HG03571 (cell line): ENCODE data around the gene DNAJC18.
A peak's percentile ranks its signal among the peaks of the same experiment; 100 is the strongest.

Experiments
- ATAC-seq: cut with Tn5 transposase; IDR thresholded peaks from one replicate; pipeline ENCODE4 v1.9.1; 2021; ENCODE audit not compliant: unreplicated experiment

DNAJC18 gene

DNA sequence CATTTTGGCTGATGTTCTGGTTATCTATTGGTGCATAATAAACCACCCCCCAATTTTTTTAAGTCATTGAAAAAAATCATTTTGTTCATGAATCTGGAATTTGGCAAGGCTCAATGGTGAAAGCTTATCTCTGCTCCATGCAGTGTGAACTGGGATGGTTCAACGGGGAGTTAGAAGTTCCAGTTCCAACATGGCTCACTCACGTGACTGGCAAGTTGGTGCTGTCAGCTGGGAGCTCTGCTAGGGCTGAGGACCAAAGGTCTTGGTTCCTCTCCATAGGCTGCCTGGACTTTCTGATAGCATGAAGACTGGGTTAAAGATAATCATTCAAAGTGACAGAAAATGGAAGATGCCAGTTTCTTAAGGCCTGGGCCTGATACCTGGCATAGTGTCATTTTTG is 32.4 kb downstream of the DNAJC18 start:
- no peak for ATAC-seq

DNA sequence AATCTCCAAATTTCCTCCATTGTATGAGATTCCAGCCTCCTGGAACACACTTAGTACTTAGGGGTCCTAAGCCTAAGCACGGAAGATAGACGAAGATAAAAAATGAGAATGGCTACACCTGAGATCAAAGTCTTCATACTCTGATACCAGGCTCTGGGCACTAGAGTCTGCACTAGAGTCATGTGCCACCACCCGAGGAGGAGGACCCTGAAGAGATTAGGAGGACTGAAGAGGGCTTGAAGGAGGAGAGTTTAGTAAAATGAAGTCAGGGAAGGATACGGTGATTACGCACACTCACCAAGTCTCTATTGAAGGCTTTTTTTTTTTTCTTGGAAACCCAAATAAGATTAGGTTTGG is 34.9 kb downstream of the DNAJC18 start:
- ATAC-seq: no peak

DNA sequence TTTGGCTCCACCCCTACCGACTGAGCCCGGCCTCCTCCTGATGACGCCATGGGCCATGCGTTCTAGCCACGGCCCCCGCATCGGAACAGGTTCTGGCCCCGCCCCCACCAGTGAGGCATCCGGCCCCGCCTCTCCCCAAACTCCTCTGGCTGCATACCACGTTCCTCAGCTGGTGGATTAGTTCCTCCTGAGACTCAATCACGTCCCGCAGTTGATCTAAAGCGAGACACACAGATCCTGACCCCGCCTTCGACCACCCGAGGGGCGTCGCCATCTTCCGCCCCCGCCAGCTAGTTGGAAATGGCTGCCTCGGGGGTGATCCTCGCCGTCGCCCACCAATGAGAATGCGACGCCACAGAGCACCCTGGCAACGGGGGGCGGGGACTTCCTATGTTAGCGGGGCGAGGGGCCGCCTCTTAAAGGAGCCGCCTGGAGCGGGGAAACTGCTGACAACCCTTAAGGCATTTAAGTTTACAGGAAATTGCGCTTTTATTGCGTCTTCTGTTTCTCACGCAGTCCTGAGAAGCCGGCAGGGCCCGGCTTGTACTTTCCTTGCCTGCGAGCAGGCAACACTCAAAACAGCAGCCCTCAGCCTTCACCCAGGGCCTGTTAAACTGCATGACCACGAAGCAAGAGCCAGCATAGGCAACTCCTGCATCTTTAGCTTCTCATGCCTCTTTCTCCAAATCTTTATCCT is 35.4 kb downstream of the DNAJC18 start, which contains the start of gene SPATA24:
Gene SPATA24 (minus strand): TSS at position 303 of the 697 bp plus-strand sequence. CDS start 29 bp downstream, at position 274.
- ATAC-seq: peak; percentile 86

DNA sequence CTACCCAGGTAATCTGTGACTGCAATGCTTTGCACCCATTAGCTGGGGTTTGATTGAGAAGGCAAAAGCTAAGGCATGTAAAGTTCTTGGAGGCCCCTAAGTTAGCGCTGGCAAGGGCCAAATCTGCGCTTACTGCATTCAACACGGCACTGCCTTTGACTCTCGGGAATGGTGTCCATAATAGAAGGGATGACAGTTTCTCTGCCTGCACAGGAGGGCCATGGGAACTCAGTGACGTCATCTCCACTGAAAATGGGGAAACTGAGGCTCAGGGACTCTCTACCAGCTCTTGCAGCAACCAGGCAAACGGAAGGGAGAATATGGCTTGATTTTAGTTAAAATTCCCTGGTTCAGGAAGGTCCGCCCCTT is 35.9 kb downstream of the DNAJC18 start:
- ATAC-seq: no peak

DNA sequence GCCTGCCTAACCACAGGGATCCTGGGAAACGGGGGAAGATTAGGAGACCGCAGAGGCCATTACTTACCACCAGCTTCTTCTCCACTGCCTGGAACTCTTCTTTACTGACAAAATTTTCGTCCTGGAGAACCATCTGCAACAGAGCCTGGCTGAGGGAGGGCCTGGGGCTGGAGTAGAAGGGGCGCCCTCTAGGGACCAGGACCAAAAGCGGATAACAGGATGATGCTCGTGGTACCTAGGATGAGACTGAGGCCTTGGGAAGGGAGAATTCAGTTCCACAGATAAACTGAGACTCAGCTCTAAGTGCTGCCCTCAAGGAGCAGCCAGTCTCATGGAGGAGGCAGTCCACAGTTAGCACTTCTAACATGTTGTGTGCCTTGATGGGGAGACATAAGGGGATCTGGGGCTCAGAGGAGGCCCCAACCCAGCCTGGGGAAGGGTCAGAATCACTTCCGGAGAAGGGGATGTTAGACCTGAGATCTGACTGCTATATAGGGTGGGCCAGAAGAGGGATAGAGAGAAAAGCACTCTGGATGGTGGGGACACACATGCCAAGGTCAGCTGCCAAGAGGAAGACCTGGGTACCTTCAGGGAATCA is 36.7 kb downstream of the DNAJC18 start:
- ATAC-seq: no peak

DNA sequence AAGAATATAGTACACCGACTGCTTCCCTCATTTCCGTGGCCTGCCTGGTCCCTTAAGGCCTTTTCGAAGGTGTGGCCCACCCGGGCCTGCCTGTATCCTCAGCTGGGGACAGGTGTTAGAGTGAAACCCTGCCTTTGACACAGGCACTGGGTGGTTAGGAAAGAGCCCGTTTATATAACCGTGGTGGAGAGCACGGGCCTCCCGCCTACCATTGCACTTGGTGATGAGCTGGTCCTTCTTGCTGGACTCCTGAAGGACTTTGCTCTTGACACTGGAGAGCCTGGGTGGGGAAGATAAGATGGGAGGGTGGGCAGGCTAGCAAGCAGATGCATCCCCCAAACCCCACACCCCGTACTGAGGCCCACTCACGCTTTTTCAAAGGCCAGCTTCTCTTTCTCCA is 37.8 kb downstream of the DNAJC18 start:
- no peak for ATAC-seq

DNA sequence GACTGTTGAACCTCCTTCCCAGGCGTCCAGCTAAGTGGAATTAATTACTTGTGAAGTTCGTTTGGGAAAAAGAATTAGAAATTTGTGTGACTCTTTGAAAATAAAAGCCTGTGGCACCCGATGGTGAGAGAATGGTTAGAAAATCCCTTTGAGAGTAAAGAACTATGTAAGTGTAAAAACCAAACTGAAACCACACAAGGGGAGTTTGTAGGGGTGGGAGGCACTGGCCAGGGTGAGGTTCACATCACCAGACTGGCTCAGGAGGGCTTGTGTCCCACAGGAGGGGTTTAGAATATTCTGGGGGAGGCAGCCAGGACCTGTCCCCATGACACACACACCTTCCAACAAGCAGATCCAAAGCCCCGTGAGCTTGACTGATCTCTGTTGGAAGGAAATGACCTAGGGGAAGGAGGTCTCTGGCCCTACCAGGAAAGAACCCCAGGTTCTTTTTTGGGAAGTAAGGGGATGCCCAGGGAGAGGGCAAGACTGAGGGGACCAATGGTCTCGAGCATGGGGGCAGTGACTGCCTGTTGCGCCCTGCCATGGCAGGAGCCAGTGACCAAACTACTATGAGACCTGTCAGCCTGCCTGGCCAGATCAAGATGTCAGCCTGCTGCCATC is 39.7 kb downstream of the DNAJC18 start:
- no peak for ATAC-seq

DNA sequence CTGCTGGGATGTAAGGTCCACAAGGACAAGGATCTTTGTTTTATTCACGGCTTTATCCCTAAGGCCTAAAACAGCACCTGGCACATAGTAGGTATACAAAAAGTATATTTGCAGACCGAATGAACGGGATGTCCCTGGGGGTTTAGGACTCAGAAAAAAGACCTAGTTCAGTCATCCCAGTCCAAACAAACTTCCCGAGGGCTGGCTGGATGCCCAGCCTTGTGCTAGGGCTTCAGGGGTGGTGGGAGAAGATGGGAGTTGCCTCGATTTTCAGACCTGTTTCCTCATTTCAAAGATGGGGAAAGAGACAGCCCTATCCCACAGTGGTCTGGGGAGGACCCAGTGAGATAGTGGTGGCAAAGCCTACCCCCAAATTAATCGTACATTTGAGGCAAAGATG is 41.4 kb downstream of the DNAJC18 start:
- ATAC-seq: no peak

DNA sequence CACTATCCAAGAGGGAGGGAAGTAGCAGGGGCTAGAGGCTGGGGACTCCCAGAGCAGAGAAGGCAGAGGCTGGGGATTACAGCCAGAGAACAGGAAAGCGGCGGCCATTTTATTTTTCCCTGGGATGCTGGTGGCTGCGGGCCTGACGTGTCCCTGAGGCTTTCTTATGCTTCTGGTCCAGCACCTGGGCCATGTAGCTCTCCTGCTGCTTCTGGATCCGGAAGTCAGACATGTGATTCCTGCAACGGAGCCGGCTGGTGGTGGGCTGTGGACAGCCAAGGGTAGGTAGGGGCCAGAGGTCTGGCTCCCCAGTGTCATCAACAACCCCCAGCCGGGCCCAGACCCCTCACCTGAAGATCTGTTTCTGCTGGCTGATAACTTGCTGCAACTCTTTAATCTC is 42.6 kb downstream of the DNAJC18 start:
- ATAC-seq: no peak

DNA sequence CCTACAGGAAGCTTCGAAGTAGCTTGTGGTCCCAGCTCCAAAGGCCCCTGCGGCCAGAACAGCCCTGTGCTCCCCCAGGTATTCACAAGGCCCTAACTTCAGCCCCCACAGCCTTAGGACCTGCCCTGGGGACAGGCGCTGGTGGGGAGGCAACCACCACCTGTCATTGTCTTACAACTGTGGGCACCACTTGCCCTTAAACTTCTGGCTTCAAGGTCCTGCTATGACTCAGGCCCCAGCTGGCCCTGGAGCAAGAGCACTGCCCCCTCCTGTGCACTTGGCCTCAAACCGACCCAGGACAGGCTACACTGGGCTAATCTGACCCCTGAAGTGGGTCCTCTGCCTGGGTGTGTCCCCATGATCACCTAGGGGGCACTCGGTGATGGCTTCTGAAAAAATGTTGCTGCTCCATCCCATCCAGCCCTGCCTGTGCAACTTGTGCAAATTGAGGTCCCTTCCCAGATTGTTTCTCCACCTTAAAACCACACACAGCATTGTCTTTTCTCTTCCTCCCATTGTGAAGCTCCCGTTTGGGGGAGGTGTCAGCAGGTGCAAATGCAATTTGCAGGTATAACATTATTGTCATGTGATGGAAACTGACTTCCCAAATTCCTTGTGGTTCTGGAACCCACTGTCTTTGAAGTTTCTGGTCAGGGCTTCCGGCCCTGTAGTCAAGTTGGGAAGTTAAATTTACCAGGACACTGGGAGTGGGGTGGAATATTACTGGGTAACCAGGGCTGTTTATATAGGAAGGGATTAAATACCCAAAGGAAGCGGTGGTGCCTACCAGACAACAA is 43.3 kb downstream of the DNAJC18 start:
- no peak for ATAC-seq

DNA sequence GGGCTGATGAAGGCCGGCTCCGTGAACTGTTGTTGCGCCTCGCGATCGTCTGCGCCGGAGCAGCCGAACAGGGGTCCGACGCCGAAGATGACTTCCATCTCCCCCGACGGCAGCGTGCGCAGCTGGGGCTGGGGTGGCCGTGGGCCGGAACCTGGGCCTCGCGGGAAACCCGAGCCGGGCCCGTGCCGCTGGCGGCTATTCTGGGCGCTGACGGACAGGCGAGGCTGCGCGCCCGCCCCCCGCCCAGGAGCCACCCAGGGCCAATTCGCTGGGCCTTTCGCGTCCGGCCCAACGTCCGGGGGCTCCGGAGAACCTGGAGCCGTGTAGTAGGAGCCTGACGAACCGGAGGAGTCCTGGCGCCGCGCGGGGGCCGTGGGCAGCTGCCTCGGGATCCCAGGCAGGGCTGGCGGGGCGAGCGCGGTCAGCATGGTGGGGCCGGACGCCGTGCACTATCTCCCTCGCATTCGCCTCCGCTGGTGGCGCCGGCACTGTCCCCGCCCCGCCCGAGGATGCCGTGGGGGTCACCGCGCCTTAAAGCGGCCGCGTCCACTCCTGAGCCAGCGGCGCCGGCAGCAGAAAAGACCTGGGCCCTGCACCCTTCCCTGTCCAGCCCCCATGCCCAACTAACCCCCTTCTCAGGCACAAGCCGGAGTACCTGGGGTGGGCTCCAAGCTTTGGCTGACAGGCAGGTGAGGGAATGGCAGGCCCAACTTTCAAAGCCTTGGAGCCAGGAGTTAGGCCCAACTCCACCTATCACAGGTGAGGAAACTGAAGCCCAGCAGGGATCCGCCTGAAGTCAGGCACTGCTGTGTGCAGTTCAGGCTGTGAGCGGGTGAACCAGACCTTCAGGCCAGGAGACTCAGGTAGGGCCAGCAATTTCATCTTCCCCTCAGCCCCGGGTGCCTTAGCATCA is 44.4 kb downstream of the DNAJC18 start, which contains the start of gene PROB1:
Gene PROB1 (minus strand): TSS at position 451 of the 913 bp plus-strand sequence. CDS start 23 bp downstream, at position 428.
- no peak for ATAC-seq

DNA sequence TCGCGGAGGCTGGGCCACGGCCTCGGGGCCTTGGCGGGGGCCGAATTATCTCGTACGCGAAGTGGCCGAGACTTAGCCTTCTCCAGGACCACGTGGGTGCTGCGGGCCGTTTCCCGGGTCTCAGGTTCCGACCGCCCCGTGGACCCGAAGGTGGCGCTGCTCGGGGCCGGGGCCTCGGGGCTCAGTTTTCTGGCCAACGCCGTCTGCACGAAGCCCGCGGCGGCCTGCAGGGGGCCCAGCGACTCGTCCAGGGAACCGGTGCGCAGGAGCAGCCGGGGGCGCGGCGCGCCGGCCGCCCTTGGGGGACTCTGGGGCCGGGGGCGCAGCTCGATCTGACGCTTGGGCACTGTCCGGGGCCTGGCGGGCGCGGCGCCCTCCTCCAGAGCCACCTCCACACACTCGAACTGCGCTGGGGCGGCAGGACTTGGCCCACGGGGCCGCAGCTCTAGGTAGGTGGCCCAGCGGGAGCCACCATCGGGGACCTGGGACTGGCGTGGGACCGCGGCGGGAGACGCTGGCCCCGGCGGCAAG is 45.1 kb downstream of the DNAJC18 start:
- no peak for ATAC-seq

DNA sequence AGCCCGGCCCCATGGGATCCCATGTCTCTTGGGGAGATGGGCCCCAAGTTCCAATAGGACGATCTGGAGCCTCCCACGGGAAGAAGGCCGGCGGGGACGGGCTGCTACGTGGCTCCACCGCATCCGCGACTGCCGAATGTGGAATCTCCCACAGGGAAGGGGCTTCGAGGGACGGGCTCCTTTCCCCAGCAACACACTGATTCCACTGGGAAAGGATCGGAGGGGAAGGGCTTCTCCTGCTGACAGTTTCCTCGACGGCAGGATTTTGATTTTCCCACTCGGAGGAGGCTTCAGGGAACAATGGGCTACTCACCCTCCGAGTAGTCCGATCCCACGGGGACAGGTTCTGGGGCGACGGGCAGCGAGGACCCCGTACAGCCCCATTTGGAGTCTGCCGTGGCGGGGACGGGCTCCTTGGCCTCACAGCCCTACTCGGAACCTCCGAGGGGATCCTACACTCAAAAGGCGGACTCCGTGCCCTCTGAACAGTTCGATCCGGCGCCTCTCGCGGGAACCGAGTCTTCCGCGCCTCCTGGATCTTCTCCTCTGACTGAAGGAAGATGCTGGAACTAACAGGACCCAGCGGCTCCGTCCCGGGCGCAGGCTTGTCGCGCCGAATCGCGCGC is 45.7 kb downstream of the DNAJC18 start:
- ATAC-seq: no peak

DNA sequence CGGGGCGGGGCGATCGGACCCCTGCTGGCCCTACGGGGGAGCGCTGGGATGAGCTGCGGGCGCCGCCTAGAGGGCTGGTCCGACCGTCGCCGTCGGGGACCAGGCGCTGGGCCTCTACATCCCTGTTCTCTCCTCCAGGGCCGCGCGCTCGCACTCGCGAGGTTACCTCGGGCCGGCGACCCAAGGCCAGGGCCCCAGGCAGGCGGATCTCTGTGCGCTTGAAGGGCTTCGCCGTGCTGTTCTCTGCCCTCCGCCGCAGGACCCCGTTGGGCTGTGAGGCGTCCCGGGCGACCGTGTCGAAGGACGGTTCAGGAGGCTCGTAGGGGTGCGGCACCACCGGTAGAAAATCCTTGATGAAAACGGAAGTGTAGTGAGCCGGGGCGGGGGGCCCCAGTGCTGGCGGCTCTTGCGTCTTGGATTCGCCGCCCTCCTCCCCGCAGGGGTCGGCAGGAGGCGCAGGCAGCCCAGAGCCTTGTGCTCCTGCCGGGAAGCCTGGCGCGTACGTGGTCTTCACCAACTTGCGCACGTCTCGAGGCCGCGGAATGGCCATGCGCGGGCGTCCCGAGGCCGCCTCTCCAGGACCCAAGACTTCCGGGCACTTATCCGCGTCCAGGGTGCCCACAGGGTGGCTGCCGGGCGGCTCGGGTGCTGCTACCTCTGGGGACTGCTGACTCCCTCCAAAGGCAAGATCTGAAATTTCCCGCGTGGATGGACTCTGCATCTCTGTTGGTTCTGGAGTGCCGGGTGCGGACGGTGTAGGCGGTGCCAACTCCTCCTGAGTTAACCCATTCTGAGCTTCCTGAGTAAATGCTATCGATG is 46.4 kb downstream of the DNAJC18 start:
- ATAC-seq: peak; percentile 44

DNA sequence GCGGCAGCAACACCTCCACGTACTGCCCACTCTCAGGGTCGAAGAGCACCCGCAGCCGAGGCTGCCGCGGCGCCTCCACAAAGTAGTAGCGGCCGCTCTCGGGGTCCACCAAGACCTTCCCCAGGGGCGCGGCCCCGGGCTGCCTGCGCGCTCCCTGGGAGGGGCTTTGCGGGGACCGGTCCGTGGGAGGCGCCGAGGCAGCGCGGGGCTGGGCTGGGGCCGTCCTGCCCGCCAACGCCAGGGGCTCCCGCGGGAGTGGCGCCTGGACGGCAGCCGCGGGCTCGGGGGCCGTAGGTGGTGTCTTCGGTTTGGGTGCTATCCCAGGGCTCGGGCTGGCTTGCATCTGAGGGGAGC is 47.0 kb downstream of the DNAJC18 start:
- ATAC-seq: no peak

DNA sequence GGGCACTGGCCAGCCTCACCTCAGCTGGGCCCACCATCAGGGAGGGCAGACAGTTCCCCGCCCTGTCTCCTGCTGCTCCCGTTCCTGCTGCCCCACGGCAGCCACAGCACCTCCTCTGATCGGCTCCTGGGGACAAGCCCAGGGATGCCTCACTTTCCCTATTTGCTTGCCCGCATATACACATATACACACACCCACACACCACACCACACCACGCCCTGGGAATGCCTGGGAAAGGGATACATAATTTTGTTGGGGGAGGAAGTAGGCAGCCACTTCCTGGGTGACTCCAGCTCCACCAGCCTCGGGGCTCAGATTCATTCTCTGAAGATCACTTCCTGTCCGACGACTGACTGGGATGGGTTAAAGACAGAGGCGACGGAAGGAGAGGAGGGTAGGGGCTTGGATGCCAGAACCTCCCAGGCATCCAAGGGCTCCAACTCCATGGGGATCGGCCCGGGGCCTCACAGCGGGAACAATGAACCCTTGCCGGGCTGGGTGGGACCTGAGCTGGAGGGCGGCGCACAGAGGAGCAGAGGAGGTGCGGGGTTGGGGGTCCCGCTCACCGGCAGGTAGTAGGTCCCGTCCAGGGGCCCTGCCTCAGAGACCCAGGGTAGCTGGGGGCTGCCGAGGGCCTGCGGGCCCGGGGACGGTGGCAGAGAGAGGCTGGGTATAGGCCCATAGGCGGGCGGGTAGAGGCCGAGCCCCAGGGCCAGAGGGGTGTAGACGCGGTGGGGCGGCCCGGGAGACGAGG is 47.6 kb downstream of the DNAJC18 start:
- no peak for ATAC-seq

DNA sequence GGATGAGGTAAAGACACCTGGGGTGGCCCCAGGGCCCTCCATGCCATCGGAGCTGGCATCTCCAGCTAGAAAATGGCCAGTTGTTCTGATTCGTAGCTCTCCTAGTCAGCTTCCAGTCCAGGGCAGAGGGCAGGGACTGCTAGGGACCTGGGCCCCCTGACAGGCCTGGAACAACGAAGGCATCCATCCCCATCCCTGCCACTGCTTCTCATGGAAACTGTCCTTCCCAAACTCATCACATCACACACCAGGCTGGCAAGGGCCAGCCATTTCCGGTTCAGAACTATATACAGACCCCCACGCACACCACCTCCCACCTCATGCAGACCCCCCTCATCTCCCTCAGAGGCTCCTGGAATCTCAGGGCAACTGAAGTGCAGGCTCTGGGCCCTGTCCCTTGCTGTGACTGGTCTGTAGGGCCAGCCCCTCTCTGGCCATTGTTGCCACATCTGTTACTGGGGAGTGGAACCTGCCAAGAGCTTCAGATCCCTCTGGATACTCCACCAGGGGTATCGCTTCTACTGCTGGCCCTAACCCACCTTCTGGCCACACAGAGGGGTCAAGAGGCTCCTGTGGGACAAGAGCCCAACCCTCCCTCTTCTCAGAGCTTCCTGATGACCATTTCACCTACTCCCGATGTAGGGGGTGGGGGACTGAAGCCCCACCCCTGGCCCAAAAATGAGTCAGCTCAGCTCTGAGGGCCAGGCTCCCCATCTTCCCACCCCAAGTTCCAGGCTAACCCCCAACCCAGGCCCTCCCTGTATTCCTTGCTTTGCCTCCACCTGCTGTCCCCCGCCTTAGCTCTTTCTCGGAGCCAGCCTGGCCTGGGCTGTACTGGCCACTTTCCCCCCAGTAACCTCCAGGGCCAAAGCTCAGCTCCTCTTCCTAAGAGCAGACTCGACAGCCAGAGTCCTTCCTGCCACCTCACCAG is 48.4 kb downstream of the DNAJC18 start:
- ATAC-seq: no peak
